CD14-positive monocyte (primary cell): ENCODE data around the gene DMWD. TPM values are rescaled to one million over a fixed set of nuclear protein-coding genes. Genes with fewer than 3 reads are reported as not detected.
A peak's percentile ranks its signal among the peaks of the same experiment; 100 is the strongest.

Source experiments
- DNase-seq, 3 donors: peaks; one replicate each; pipeline ENCODE4 v3.0.0-alpha.2; 2011 to 2022
- H2AFZ ChIP-seq: 2 replicates; pipeline ENCODE4 v1.6.0; 2012; ENCODE audit warnings: mild to moderate bottlenecking, low read depth, low read length, inconsistent platforms; ENCODE audit not compliant: insufficient read depth, poor library complexity, severe bottlenecking
- H3K27ac ChIP-seq, 2 donors: 1 replicate in 1 of 2; 2 replicates in 1 of 2; pipeline ENCODE4 v1.5.1; 2012 to 2013; ENCODE audit warnings: low read length in 2 of 2, control low read depth in 1 of 2, inconsistent platforms in 1 of 2, low read depth in 1 of 2, mild to moderate bottlenecking in 1 of 2
- H3K27me3 ChIP-seq, 2 donors: one replicate each; pipeline versions ENCODE4 v1.6.0 to v1.6.1; 2011 to 2013; ENCODE audit warnings: low read length in 2 of 2; ENCODE audit not compliant: control insufficient read depth in 2 of 2, insufficient read depth in 2 of 2
- H3K36me3 ChIP-seq, 2 donors: replicated peaks in 1 of 2; 1 replicate in 1 of 2; 2 replicates in 1 of 2; pipeline versions ENCODE4 v1.5.1 to v1.6.1; 2012 to 2013; ENCODE audit warnings: low read length in 2 of 2, control low read depth in 1 of 2, inconsistent platforms in 1 of 2, mild to moderate bottlenecking in 1 of 2; ENCODE audit not compliant: insufficient read depth in 2 of 2, control insufficient read depth in 1 of 2
- H3K4me1 ChIP-seq, 2 donors: 1 replicate in 1 of 2; 2 replicates in 1 of 2; pipeline versions ENCODE4 v1.5.1 to v1.6.1; 2012 to 2013; ENCODE audit warnings: low read length in 2 of 2, control low read depth in 1 of 2, inconsistent platforms in 1 of 2, mild to moderate bottlenecking in 1 of 2, moderate library complexity in 1 of 2; ENCODE audit not compliant: insufficient read depth in 2 of 2, control insufficient read depth in 1 of 2
- H3K4me2 ChIP-seq: replicated peaks from 2 replicates; pipeline ENCODE3; 2012; ENCODE audit warnings: low read length, moderate library complexity, mild to moderate bottlenecking; ENCODE audit not compliant: poor library complexity, severe bottlenecking; ENCODE audit errors: extremely low read depth
- H3K4me3 ChIP-seq, 3 experiments: fragments of 200-600 bp in 1 of 3; sonication (generic) in 1 of 3; replicated peaks in 1 of 3; 1 replicate in 2 of 3; 2 replicates in 1 of 3; pipeline ENCODE4 v1.5.1; 2011 to 2013; ENCODE audit warnings: low read length in 3 of 3, mild to moderate bottlenecking in 3 of 3, control low read depth in 2 of 3, low read depth in 2 of 3, inconsistent platforms in 1 of 3, moderate library complexity in 1 of 3
- H3K79me2 ChIP-seq: 2 replicates; pipeline ENCODE4 v1.6.0; 2012; ENCODE audit warnings: mild to moderate bottlenecking, control low read depth, inconsistent platforms, low read length, moderate library complexity; ENCODE audit not compliant: insufficient read depth
- H3K9ac ChIP-seq: 2 replicates; pipeline ENCODE4 v1.6.0; 2017; ENCODE audit warnings: low read length, mild to moderate bottlenecking; ENCODE audit not compliant: insufficient read depth, poor library complexity, severe bottlenecking
- H3K9me3 ChIP-seq, 2 donors: replicated peaks in 1 of 2; 1 replicate in 1 of 2; 2 replicates in 1 of 2; pipeline versions ENCODE4 v1.5.1 to v1.6.1; 2012 to 2013; ENCODE audit warnings: low read length in 2 of 2, control low read depth in 1 of 2; ENCODE audit not compliant: control insufficient read depth in 1 of 2, insufficient read depth in 1 of 2
- H4K20me1 ChIP-seq: 2 replicates; pipeline ENCODE4 v1.6.0; 2012; ENCODE audit warnings: mild to moderate bottlenecking, low read length, control low read depth, moderate library complexity; ENCODE audit not compliant: insufficient read depth
- H3K27ac Mint-ChIP-seq, 7 donors: one replicate each; pipeline ENCODE4 v1.8.0; 2020; ENCODE audit warnings: mild to moderate bottlenecking in 7 of 7, mixed read lengths in 7 of 7, moderate library complexity in 6 of 7, inconsistent platforms in 2 of 7
- H3K27me3 Mint-ChIP-seq, 3 donors: one replicate each; pipeline ENCODE4 v1.8.0; 2021 to 2022; ENCODE audit warnings: low read depth in 3 of 3, mild to moderate bottlenecking in 3 of 3, mixed read lengths in 3 of 3, moderate library complexity in 3 of 3, inconsistent platforms in 1 of 3
- H3K36me3 Mint-ChIP-seq, 2 donors: one replicate each; pipeline ENCODE4 v1.8.0; 2020; ENCODE audit warnings: mixed read lengths in 2 of 2, inconsistent platforms in 1 of 2, mild to moderate bottlenecking in 1 of 2
- H3K4me1 Mint-ChIP-seq: one replicate; pipeline ENCODE4 v1.8.0; 2020; ENCODE audit warnings: mild to moderate bottlenecking, mixed read lengths
- H3K4me3 Mint-ChIP-seq, 2 donors: one replicate each; pipeline ENCODE4 v1.8.0; 2020; ENCODE audit warnings: mild to moderate bottlenecking in 2 of 2, mixed read lengths in 2 of 2, moderate library complexity in 1 of 2
- H3K9me3 Mint-ChIP-seq, 7 donors: one replicate each; pipeline ENCODE4 v1.8.0; 2020 to 2022; ENCODE audit warnings: mixed read lengths in 7 of 7, mild to moderate bottlenecking in 6 of 7, moderate library complexity in 6 of 7, inconsistent platforms in 2 of 7
- CTCF ChIP-seq: fragments of 200-600 bp; IDR thresholded peaks from one replicate; pipeline ENCODE4 v1.8.0; 2022; ENCODE audit warnings: antibody characterized with exemption, mild to moderate bottlenecking
- WGBS: methylation state at CpG from one replicate; pipeline ENCODE4 v1.1.5; 2013; ENCODE audit warnings: missing lambda C conversion rate; ENCODE audit not compliant: insufficient coverage; 5-methylcytosine and 5-hydroxymethylcytosine counted together
- intact Hi-C, 2 donors: fragments of 100-400 bp; cut with micrococcal nuclease; formaldehyde crosslinking; loops; one replicate each; pipeline versions ENCODE4 v1.15.0 to v1.15.1; 2023
- polyA plus RNA-seq, 3 donors: library from polyadenylated mRNA; depleted of rRNA in 1 of 3; unstranded in 2 of 3; stranded (reverse) in 1 of 3; fragments of 300-500 nt in 2 of 3; fragments of >200 nt in 1 of 3; fragmentation: Illumina TruSeq in 2 of 3; gene quantifications; 1 replicate in 2 of 3; 2 replicates in 1 of 3; pipeline ENCODE4 v1.2.3, GENCODE V29; 2012 to 2021

DMWD gene
- polyA plus RNA-seq, 3 donors, result 1.5 to 3.4 (median 2.4) TPM

DNA sequence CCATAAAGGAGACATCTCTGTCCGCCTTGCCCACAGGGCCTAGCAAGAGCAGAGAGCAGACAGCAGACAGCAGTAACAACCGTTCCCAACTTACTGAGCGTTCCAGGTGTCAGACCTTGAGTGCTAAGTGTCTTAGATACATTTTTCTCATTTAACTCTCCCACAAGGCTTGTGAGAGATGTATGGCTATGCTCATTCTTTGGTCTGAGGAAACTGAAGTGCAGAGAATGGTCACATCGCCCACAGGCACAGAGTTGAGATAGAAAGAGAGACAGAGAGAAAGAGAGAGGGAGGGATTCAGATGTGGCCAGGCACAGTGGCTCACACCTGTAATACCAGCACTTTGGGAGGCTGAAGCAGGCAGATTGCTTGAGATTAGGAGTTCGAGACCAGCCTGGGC lies 45.1 kb downstream of the DMWD start:
- no peak for DNase-seq
- peaks cover 37 to 53% (median 42%) of the 10 kb centered on the region in 3 donors for H3K27me3 Mint-ChIP-seq
- no peaks in the 10 kb centered on the region for H3K4me1 Mint-ChIP-seq
- H3K4me3 Mint-ChIP-seq, result peak overlapping the region in 1 of 2 donors; percentile 17
- Histone ChIP-seq H4K20me1 (no peaks in the 10 kb centered on the region), H3K4me3 (no peak overlapping the region), H3K4me1 (no peaks in the 10 kb centered on the region), H3K4me2 (no peak overlapping the region), H3K9ac (no peak overlapping the region), H2AFZ (no peak overlapping the region), H3K9me3 (no peaks in the 10 kb centered on the region), H3K27ac (no peak overlapping the region), H3K36me3 (no peaks in the 10 kb centered on the region), H3K27me3 (peaks cover 0 to 15% of the 10 kb centered on the region in 2 donors), H3K79me2 (no peaks in the 10 kb centered on the region)
- H3K36me3 Mint-ChIP-seq, result no peaks in the 10 kb centered on the region
- WGBS, result 95% methylated on average over 2 of the region's 5 CpGs
- intact Hi-C loops, result no loop called here
- no peak overlapping the region for H3K27ac Mint-ChIP-seq
- peaks cover 0 to 2% (median 0%) of the 10 kb centered on the region in 7 donors for H3K9me3 Mint-ChIP-seq
- TF ChIP-seq CTCF, result no peak

DNA sequence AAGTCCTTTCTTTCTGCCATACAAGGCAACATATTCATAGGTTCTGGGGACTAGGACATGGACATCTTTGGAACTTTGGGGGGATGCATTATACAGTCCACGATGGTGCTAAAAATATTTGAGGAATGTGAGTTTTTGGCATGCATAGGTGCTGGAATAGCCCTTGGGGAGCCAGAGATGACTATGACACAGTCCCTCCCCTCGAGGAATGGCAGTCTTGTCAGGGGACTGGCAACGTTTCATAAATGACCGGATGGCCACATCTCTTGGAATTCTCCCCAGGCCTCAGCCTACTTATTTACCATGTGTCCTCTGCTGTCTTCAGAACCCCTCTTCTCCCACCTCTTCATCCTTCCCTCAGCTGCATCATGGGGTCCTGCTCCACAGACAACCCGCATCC lies 45.8 kb downstream of the DMWD start:
- H3K27ac ChIP-seq, result no peak overlapping the region
- H3K36me3 ChIP-seq, result no peaks in the 10 kb centered on the region
- no peak overlapping the region for H3K4me2 ChIP-seq
- peaks cover 42 to 56% (median 44%) of the 10 kb centered on the region in 3 donors for H3K27me3 Mint-ChIP-seq
- no peaks in the 10 kb centered on the region for H3K9me3 ChIP-seq
- no peaks in the 10 kb centered on the region for H3K4me1 ChIP-seq
- H4K20me1 ChIP-seq, result no peaks in the 10 kb centered on the region
- no peaks in the 10 kb centered on the region for H3K4me1 Mint-ChIP-seq
- H3K27me3 ChIP-seq, result peaks cover 0 to 15% of the 10 kb centered on the region in 2 donors
- H3K36me3 Mint-ChIP-seq, result no peaks in the 10 kb centered on the region
- DNase-seq, result no peak
- H3K4me3 Mint-ChIP-seq, result no peak overlapping the region
- H3K4me3 ChIP-seq, result no peak overlapping the region
- TF ChIP-seq CTCF, result no peak
- no peak overlapping the region for H2AFZ ChIP-seq
- 88% methylated on average over 3 of the region's 5 CpGs for WGBS
- intact Hi-C loops, result no loop called here
- no peak overlapping the region for H3K27ac Mint-ChIP-seq
- H3K9me3 Mint-ChIP-seq, result peaks cover 0 to 2% (median 0%) of the 10 kb centered on the region in 7 donors
- H3K79me2 ChIP-seq, result no peaks in the 10 kb centered on the region
- no peak overlapping the region for H3K9ac ChIP-seq
